ENCODE data around the gene GBP4. TPM values are rescaled to one million over a fixed set of nuclear protein-coding genes. Genes with fewer than 3 reads are reported as not detected.

GBP4 gene
- total and polyA plus RNA-seq, 2 experiments from 2014 or later = 0.03 TPM; not detected in 1

DNA sequence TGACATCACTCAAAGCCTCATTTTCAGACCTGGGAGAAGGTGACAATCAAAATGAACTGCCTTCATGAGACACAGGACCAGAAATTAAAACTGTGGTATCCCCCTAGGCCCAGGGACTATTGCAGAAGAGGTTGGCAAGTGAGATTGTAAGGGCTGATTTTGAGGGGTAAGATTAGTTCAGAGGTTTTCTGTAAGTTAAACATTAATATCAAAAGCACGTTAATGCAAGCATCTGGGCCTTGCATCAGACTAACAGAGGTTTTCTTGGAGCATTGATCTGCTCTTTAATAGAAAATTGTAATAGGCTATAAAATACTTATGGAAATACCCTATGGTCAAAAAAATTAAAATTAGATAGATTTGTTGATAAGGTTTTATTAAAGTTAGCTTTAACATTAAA, 14.6 kb upstream of the GBP4 start (continued):
- TF ChIP-seq JUNB (IDR thresholded peaks at IDR 0.05; ENCODE audit: unreplicated experiment) (no peak), CREB1 (CRISPR knock-in tag; IDR thresholded peaks at IDR 0.05; ENCODE audit: low read depth) (no peak)

DNA sequence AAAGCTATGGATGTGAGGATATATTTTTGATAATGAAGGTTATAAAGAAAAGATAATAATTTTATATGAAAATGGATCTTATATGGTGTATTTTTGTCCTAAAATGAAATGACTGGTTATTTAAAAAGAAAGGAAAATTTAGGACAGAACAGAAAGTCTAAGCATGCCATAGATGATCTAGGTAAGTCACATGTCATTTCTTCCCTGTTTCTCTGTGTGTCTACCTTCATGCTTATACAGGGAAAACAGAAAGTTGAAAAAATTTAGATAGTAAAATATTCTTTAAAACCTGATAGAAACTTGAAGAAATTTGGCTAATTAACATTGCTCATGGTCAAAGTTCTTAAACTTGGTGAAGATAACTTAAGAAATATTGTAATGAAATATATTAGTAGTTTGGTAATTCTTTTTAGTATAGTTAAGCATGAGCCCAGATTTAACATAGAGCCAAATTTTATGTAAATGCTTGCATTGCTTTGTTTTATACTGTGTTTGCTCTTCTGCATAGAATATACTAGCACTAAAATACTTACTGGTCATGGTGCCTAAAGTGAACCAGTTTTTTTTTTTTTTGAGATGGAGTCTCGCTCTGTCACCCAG, 12.4 kb upstream of the GBP4 start:
- Mint-ChIP-seq H3K27me3 (ENCODE audit: insufficient read depth, low read depth, poor library complexity) (no peaks in the 10 kb centered on the region), H3K9me3 (peaks cover 52% of the 10 kb centered on the region)
- no peak for TF ChIP-seq JUNB (IDR thresholded peaks at IDR 0.05; ENCODE audit: unreplicated experiment)
- no peak for TF ChIP-seq EZH2phosphoT487 (IDR thresholded peaks at IDR 0.05; ENCODE audit: unreplicated experiment)
- no peak for TF ChIP-seq CREB1 (CRISPR knock-in tag; IDR thresholded peaks at IDR 0.05; ENCODE audit: low read depth)
- TF ChIP-seq, protein P1, sequence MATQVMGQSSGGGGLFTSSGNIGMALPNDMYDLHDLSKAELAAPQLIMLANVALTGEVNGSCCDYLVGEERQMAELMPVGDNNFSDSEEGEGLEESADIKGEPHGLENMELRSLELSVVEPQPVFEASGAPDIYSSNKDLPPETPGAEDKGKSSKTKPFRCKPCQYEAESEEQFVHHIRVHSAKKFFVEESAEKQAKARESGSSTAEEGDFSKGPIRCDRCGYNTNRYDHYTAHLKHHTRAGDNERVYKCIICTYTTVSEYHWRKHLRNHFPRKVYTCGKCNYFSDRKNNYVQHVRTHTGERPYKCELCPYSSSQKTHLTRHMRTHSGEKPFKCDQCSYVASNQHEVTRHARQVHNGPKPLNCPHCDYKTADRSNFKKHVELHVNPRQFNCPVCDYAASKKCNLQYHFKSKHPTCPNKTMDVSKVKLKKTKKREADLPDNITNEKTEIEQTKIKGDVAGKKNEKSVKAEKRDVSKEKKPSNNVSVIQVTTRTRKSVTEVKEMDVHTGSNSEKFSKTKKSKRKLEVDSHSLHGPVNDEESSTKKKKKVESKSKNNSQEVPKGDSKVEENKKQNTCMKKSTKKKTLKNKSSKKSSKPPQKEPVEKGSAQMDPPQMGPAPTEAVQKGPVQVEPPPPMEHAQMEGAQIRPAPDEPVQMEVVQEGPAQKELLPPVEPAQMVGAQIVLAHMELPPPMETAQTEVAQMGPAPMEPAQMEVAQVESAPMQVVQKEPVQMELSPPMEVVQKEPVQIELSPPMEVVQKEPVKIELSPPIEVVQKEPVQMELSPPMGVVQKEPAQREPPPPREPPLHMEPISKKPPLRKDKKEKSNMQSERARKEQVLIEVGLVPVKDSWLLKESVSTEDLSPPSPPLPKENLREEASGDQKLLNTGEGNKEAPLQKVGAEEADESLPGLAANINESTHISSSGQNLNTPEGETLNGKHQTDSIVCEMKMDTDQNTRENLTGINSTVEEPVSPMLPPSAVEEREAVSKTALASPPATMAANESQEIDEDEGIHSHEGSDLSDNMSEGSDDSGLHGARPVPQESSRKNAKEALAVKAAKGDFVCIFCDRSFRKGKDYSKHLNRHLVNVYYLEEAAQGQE (IDR thresholded peaks at IDR 0.05; ENCODE audit: unreplicated experiment) = no peak
- no peak for TF ChIP-seq EZH2 (IDR thresholded peaks at IDR 0.05; ENCODE audit: low read depth, unreplicated experiment)
- TF ChIP-seq, protein P2, sequence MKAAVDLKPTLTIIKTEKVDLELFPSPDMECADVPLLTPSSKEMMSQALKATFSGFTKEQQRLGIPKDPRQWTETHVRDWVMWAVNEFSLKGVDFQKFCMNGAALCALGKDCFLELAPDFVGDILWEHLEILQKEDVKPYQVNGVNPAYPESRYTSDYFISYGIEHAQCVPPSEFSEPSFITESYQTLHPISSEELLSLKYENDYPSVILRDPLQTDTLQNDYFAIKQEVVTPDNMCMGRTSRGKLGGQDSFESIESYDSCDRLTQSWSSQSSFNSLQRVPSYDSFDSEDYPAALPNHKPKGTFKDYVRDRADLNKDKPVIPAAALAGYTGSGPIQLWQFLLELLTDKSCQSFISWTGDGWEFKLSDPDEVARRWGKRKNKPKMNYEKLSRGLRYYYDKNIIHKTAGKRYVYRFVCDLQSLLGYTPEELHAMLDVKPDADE (IDR thresholded peaks at IDR 0.05) = no peak
- TF ChIP-seq, protein P3, sequence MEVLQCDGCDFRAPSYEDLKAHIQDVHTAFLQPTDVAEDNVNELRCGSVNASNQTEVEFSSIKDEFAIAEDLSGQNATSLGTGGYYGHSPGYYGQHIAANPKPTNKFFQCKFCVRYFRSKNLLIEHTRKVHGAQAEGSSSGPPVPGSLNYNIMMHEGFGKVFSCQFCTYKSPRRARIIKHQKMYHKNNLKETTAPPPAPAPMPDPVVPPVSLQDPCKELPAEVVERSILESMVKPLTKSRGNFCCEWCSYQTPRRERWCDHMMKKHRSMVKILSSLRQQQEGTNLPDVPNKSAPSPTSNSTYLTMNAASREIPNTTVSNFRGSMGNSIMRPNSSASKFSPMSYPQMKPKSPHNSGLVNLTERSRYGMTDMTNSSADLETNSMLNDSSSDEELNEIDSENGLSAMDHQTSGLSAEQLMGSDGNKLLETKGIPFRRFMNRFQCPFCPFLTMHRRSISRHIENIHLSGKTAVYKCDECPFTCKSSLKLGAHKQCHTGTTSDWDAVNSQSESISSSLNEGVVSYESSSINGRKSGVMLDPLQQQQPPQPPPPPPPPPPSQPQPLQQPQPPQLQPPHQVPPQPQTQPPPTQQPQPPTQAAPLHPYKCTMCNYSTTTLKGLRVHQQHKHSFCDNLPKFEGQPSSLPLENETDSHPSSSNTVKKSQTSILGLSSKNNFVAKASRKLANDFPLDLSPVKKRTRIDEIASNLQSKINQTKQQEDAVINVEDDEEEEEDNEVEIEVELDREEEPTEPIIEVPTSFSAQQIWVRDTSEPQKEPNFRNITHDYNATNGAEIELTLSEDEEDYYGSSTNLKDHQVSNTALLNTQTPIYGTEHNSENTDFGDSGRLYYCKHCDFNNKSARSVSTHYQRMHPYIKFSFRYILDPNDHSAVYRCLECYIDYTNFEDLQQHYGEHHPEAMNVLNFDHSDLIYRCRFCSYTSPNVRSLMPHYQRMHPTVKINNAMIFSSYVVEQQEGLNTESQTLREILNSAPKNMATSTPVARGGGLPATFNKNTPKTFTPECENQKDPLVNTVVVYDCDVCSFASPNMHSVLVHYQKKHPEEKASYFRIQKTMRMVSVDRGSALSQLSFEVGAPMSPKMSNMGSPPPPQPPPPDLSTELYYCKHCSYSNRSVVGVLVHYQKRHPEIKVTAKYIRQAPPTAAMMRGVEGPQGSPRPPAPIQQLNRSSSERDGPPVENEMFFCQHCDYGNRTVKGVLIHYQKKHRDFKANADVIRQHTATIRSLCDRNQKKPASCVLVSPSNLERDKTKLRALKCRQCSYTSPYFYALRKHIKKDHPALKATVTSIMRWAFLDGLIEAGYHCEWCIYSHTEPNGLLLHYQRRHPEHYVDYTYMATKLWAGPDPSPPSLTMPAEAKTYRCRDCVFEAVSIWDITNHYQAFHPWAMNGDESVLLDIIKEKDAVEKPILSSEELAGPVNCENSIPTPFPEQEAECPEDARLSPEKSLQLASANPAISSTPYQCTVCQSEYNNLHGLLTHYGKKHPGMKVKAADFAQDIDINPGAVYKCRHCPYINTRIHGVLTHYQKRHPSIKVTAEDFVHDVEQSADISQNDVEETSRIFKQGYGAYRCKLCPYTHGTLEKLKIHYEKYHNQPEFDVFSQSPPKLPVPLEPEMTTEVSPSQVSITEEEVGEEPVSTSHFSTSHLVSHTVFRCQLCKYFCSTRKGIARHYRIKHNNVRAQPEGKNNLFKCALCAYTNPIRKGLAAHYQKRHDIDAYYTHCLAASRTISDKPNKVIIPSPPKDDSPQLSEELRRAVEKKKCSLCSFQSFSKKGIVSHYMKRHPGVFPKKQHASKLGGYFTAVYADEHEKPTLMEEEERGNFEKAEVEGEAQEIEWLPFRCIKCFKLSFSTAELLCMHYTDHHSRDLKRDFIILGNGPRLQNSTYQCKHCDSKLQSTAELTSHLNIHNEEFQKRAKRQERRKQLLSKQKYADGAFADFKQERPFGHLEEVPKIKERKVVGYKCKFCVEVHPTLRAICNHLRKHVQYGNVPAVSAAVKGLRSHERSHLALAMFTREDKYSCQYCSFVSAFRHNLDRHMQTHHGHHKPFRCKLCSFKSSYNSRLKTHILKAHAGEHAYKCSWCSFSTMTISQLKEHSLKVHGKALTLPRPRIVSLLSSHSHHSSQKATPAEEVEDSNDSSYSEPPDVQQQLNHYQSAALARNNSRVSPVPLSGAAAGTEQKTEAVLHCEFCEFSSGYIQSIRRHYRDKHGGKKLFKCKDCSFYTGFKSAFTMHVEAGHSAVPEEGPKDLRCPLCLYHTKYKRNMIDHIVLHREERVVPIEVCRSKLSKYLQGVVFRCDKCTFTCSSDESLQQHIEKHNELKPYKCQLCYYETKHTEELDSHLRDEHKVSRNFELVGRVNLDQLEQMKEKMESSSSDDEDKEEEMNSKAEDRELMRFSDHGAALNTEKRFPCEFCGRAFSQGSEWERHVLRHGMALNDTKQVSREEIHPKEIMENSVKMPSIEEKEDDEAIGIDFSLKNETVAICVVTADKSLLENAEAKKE (CRISPR knock-in tag; IDR thresholded peaks at IDR 0.05) = no peak
- TF ChIP-seq ZNF331 (CRISPR knock-in tag; IDR thresholded peaks at IDR 0.05; ENCODE audit: low read depth) = no peak
- TF ChIP-seq NANOG (IDR thresholded peaks at IDR 0.05; ENCODE audit: borderline replicate concordance) = no peak
- TF ChIP-seq POLR2AphosphoS5 (IDR thresholded peaks at IDR 0.05; ENCODE audit: low read depth) = no peak
- no peak for TF ChIP-seq STAT1 (IDR thresholded peaks at IDR 0.05; ENCODE audit: unreplicated experiment)

More for the DNA sequence above, 12.4 kb upstream of the GBP4 start:
- Histone ChIP-seq H2AFZ (no peak overlapping the region), H3K9me2 (ENCODE audit: insufficient read depth) (peaks cover 3% of the 10 kb centered on the region; the same call in 1 of the 2 replicates), H3F3A (replicated peaks; ENCODE audit: low read depth) (no peaks in the 10 kb centered on the region), H3K4me2 (no peak overlapping the region), H4K20me1 (replicated peaks; ENCODE audit: insufficient read depth) (no peaks in the 10 kb centered on the region), H3K4me3 (no peak overlapping the region), H3K27ac (ENCODE audit: low read depth) (no peak overlapping the region), H3K36me3 (ENCODE audit: insufficient read depth) (0 out of 2 replicates have a peak, but pooled peaks cover 6% of the 10 kb centered on the region), H3K79me2 (replicated peaks; ENCODE audit: insufficient read depth) (no peaks in the 10 kb centered on the region), H3K4me1 (ENCODE audit: insufficient read depth) (no peaks in the 10 kb centered on the region), H3K27me3 (ENCODE audit: insufficient read depth) (no peaks in the 10 kb centered on the region)
- H3K36me3 Mint-ChIP-seq (ENCODE audit: low read depth) = peaks cover 10% of the 10 kb centered on the region; the same call in 2 of the 3 replicates
- no peak overlapping the region for H3K27ac Mint-ChIP-seq
- no peak overlapping the region for H3K4me3 Mint-ChIP-seq
- ATAC-seq = no peak
- H3K4me1 Mint-ChIP-seq = no peaks in the 10 kb centered on the region
- DNase-seq (ENCODE audit: low spot score) = peak; percentile 24
